H9 (cell line): ENCODE measurements around the gene CLIP1. TPM values are rescaled to one million over a fixed set of nuclear protein-coding genes. Genes with fewer than 3 reads are reported as not detected.
"Not testable (repeated sequence)": the region's sequence is repeated elsewhere in the genome, so short reads cannot be mapped to it uniquely, and the experiment has no call there.

ENCODE experiments used
- DNase-seq: peaks from one replicate; pipeline ENCODE4 v3.0.0-alpha.2; 2017
- H2AFZ ChIP-seq: one replicate; pipeline ENCODE4 v1.6.1; 2013; ENCODE audit warnings: mild to moderate bottlenecking, low read length, control low read depth, moderate library complexity
- H2AK5ac ChIP-seq: 2 replicates; pipeline ENCODE4 v1.6.1; 2013; ENCODE audit warnings: low read length, control low read depth, mixed read lengths; ENCODE audit not compliant: insufficient read length
- H2BK120ac ChIP-seq: one replicate; pipeline ENCODE4 v1.6.1; 2013; ENCODE audit warnings: low read depth, mild to moderate bottlenecking, low read length, control low read depth, inconsistent platforms; ENCODE audit not compliant: poor library complexity, severe bottlenecking
- H2BK12ac ChIP-seq: 2 replicates; pipeline ENCODE4 v1.6.1; 2013; ENCODE audit warnings: low read length, control low read depth, mixed read lengths, low read depth; ENCODE audit not compliant: insufficient read length
- H2BK15ac ChIP-seq: 2 replicates; pipeline ENCODE4 v1.6.1; 2013; ENCODE audit warnings: low read depth, low read length, control low read depth
- H2BK20ac ChIP-seq: one replicate; pipeline ENCODE4 v1.6.1; 2013; ENCODE audit warnings: low read depth, mild to moderate bottlenecking, low read length, control low read depth, inconsistent platforms; ENCODE audit not compliant: poor library complexity, severe bottlenecking
- H2BK5ac ChIP-seq: 2 replicates; pipeline ENCODE4 v1.6.1; 2013; ENCODE audit warnings: low read length, control low read depth, mixed read lengths; ENCODE audit not compliant: insufficient read length
- H3K14ac ChIP-seq: 2 replicates; pipeline ENCODE4 v1.6.1; 2013; ENCODE audit warnings: low read length, control low read depth; ENCODE audit not compliant: insufficient read depth
- H3K18ac ChIP-seq: 2 replicates; pipeline ENCODE4 v1.6.1; 2013; ENCODE audit warnings: low read depth, mild to moderate bottlenecking, mixed read lengths, low read length, control low read depth; ENCODE audit not compliant: insufficient read length
- H3K23ac ChIP-seq: 2 replicates; pipeline ENCODE4 v1.6.1; 2013; ENCODE audit warnings: low read length, control low read depth, mixed read lengths, low read depth; ENCODE audit not compliant: insufficient read length
- H3K23me2 ChIP-seq: 2 replicates; pipeline ENCODE4 v1.6.1; 2013; ENCODE audit warnings: low read depth, mild to moderate bottlenecking, mixed read lengths, low read length, control low read depth; ENCODE audit not compliant: insufficient read length, poor library complexity, severe bottlenecking
- H3K27ac ChIP-seq: 2 replicates; pipeline ENCODE4 v1.5.1; 2013; ENCODE audit warnings: low read length, control low read depth, mixed read lengths, low read depth; ENCODE audit not compliant: insufficient read length
- H3K27me3 ChIP-seq: 2 replicates; pipeline ENCODE4 v1.6.1; 2013; ENCODE audit warnings: low read length, control low read depth, inconsistent platforms; ENCODE audit not compliant: insufficient read depth
- H3K4ac ChIP-seq: 2 replicates; pipeline ENCODE4 v1.6.1; 2013; ENCODE audit warnings: low read depth, mild to moderate bottlenecking, control low read depth, inconsistent platforms, low read length, moderate library complexity
- H3K4me1 ChIP-seq: 2 replicates; pipeline ENCODE4 v1.6.1; 2013; ENCODE audit warnings: low read length, control low read depth, inconsistent platforms; ENCODE audit not compliant: insufficient read depth
- H3K4me2 ChIP-seq: 2 replicates; pipeline ENCODE4 v1.6.1; 2013; ENCODE audit warnings: low read length, control low read depth, mixed read lengths; ENCODE audit not compliant: insufficient read length, insufficient read depth
- H3K56ac ChIP-seq: 2 replicates; pipeline ENCODE4 v1.6.1; 2013; ENCODE audit warnings: low read depth, mild to moderate bottlenecking, mixed read lengths, low read length, control low read depth; ENCODE audit not compliant: insufficient read length
- H3K79me1 ChIP-seq: 2 replicates; pipeline ENCODE4 v1.6.1; 2013; ENCODE audit warnings: low read depth, mild to moderate bottlenecking, moderate library complexity, low read length, control low read depth, inconsistent platforms; ENCODE audit not compliant: insufficient read depth, poor library complexity, severe bottlenecking
- H3K79me2 ChIP-seq: 2 replicates; pipeline ENCODE4 v1.6.1; 2013; ENCODE audit warnings: low read length, control low read depth, inconsistent platforms; ENCODE audit not compliant: insufficient read depth
- H3K9ac ChIP-seq: 2 replicates; pipeline ENCODE4 v1.6.1; 2013; ENCODE audit warnings: low read length, control low read depth, mixed read lengths; ENCODE audit not compliant: insufficient read length; ENCODE audit errors: extremely low read depth
- H3K9me3 ChIP-seq: one replicate; pipeline ENCODE4 v1.6.1; 2013; ENCODE audit warnings: low read depth, low read length, inconsistent platforms; ENCODE audit not compliant: control insufficient read depth
- H3T11ph ChIP-seq: one replicate; pipeline ENCODE4 v1.6.1; 2013; ENCODE audit warnings: mild to moderate bottlenecking, low read length, control low read depth, inconsistent platforms
- H4K20me1 ChIP-seq: one replicate; pipeline ENCODE4 v1.6.1; 2013; ENCODE audit not compliant: control insufficient read depth, insufficient read length, insufficient read depth
- H4K5ac ChIP-seq: 2 replicates; pipeline ENCODE4 v1.6.1; 2013; ENCODE audit warnings: low read depth, mild to moderate bottlenecking, mixed read lengths, low read length, control low read depth; ENCODE audit not compliant: insufficient read length
- H4K8ac ChIP-seq: replicated peaks from 2 replicates; pipeline ENCODE4 v1.6.1; 2013; ENCODE audit warnings: low read length, control low read depth, mixed read lengths, low read depth; ENCODE audit not compliant: insufficient read length
- H4K91ac ChIP-seq: 2 replicates; pipeline ENCODE4 v1.6.1; 2013; ENCODE audit warnings: low read depth, mild to moderate bottlenecking, moderate library complexity, mixed read lengths, low read length, control low read depth; ENCODE audit not compliant: insufficient read length
- H3K27ac Mint-ChIP-seq, 3 experiments: 2 replicates in 2 of 3; 3 replicates in 1 of 3; pipeline ENCODE4 v1.8.0; 2020 to 2021; ENCODE audit warnings: mixed read lengths in 3 of 3, mild to moderate bottlenecking in 1 of 3, moderate library complexity in 1 of 3
- H3K27me3 Mint-ChIP-seq: 2 replicates; pipeline ENCODE4 v1.8.0; 2021; ENCODE audit warnings: low read depth, mild to moderate bottlenecking, moderate library complexity, mixed read lengths
- H3K36me3 Mint-ChIP-seq, 3 experiments: 2 replicates in 2 of 3; 3 replicates in 1 of 3; pipeline ENCODE4 v1.8.0; 2020 to 2021; ENCODE audit warnings: low read depth in 3 of 3, mixed read lengths in 3 of 3; ENCODE audit not compliant: insufficient read depth in 1 of 3
- H3K4me1 Mint-ChIP-seq, 2 experiments: 2 replicates each; pipeline ENCODE4 v1.8.0; 2020; ENCODE audit warnings: mixed read lengths in 2 of 2
- H3K4me3 Mint-ChIP-seq, 2 experiments: 2 replicates in 1 of 2; 3 replicates in 1 of 2; pipeline ENCODE4 v1.8.0; 2020 to 2021; ENCODE audit warnings: mild to moderate bottlenecking in 2 of 2, mixed read lengths in 2 of 2, moderate library complexity in 1 of 2
- H3K9me3 Mint-ChIP-seq, 2 experiments: 2 replicates in 1 of 2; 3 replicates in 1 of 2; pipeline ENCODE4 v1.8.0; 2020; ENCODE audit warnings: mild to moderate bottlenecking in 2 of 2, mixed read lengths in 2 of 2, moderate library complexity in 1 of 2
- WGBS: extraction: QIAGEN DNeasy Blood & Tissue Kit; methylation state at CpG from one replicate; pipeline ENCODE4 v1.1.7; 2013; ENCODE audit warnings: missing lambda C conversion rate, low lambda C conversion rate, mixed read lengths; ENCODE audit not compliant: insufficient read length; ENCODE audit errors: extremely low coverage; 5-methylcytosine and 5-hydroxymethylcytosine counted together
- total RNA-seq: library from RNA; stranded (reverse); gene quantifications from 2 replicates; pipeline ENCODE4 v1.2.1, GENCODE V29; 2021
- TF ChIP-seq, protein P1 (sequence below): fragments of 200-600 bp; sonication (generic); conservative IDR thresholded peaks from 3 replicates; pipeline ENCODE4 v1.8.0; 2021; ENCODE audit warnings: antibody characterized with exemption, mild to moderate bottlenecking

Gene CLIP1
- total RNA-seq, 1 experiment from 2014 or later = 23.6 TPM

DNA sequence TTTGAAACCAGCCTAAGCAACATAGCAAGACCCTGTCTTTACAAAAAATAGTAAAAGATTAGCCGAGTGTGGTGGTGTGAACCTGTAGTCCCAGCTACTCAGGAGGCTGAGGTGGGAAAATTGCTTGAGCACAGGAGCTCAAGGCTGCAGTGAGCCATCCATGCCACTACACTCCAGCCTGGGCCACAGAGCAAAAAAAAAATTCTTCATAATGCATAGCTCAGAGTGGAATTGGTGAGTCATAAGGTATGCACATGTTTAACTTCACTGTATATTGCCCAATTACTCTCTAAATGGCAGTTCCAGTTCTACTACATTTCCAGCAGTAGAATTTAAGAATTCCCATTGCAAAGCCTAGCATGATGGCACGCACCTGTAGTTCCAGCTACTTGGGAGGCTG lies 26.8 kb upstream of the CLIP1 start:
- Histone ChIP-seq H3K79me1 (no peaks in the 10 kb centered on the region), H3K4ac (no peak overlapping the region), H4K8ac (no peak overlapping the region), H3K9ac (no peak overlapping the region), H3K4me1 (no peaks in the 10 kb centered on the region), H3K27me3 (no peaks in the 10 kb centered on the region), H3K27ac (no peak overlapping the region), H3K9me3 (no peaks in the 10 kb centered on the region), H4K20me1 (no peaks in the 10 kb centered on the region), H2BK20ac (no peak overlapping the region), H3K4me2 (no peak overlapping the region), H2AK5ac (no peak overlapping the region), H2BK15ac (no peak overlapping the region), H3K79me2 (no peaks in the 10 kb centered on the region), H4K5ac (no peak overlapping the region), H3K18ac (no peak overlapping the region), H2BK5ac (no peak overlapping the region), H3K23ac (no peak overlapping the region), H3T11ph (no peak overlapping the region), H2BK120ac (no peak overlapping the region), H2BK12ac (no peak overlapping the region), H3K23me2 (no peaks in the 10 kb centered on the region), H3K56ac (no peak overlapping the region), H2AFZ (no peak overlapping the region), H3K14ac (no peak overlapping the region), H4K91ac (no peak overlapping the region)
- no peak overlapping the region for H3K4me3 Mint-ChIP-seq
- H3K9me3 Mint-ChIP-seq = no peaks in the 10 kb centered on the region
- H3K36me3 Mint-ChIP-seq = no peaks in the 10 kb centered on the region
- TF ChIP-seq, protein P1, sequence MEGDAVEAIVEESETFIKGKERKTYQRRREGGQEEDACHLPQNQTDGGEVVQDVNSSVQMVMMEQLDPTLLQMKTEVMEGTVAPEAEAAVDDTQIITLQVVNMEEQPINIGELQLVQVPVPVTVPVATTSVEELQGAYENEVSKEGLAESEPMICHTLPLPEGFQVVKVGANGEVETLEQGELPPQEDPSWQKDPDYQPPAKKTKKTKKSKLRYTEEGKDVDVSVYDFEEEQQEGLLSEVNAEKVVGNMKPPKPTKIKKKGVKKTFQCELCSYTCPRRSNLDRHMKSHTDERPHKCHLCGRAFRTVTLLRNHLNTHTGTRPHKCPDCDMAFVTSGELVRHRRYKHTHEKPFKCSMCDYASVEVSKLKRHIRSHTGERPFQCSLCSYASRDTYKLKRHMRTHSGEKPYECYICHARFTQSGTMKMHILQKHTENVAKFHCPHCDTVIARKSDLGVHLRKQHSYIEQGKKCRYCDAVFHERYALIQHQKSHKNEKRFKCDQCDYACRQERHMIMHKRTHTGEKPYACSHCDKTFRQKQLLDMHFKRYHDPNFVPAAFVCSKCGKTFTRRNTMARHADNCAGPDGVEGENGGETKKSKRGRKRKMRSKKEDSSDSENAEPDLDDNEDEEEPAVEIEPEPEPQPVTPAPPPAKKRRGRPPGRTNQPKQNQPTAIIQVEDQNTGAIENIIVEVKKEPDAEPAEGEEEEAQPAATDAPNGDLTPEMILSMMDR = no peak
- no CpG with 5 or more reads among the region's 2 CpGs for WGBS
- H3K27ac Mint-ChIP-seq = no peak overlapping the region; a peak in 1 of 7 replicates
- H3K4me1 Mint-ChIP-seq = peaks cover 2 to 4% of the 10 kb centered on the region in 2 experiments; a peak in 3 of 4 replicates
- DNase-seq = no peak
- H3K27me3 Mint-ChIP-seq = no peaks in the 10 kb centered on the region

DNA sequence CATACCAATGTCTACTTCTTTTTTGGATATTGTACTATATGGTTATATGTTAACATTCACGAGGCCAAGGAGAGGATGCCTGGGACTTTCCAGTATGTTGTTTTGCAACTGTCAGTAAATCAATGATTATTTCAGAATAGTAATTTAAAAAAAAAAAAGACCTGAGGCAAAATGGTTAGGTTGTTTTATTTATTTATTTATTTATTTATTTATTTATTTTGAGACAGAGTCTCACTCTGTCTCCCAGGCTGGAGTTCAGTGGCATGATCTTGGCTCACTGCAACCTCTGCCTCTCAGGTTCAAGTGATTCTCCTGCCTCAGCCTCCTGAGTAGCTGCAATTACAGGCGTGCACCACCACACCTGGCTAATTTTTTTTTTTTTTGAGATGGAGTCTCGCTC lies 25.4 kb upstream of the CLIP1 start:
- not testable (repeated sequence) for H3K4me1 ChIP-seq, H3K27me3 ChIP-seq, H3K79me2 ChIP-seq, H3K9me3 Mint-ChIP-seq, H2BK15ac ChIP-seq, H3K23me2 ChIP-seq, H3K4me1 Mint-ChIP-seq, H4K8ac ChIP-seq, H3K27me3 Mint-ChIP-seq, H2BK20ac ChIP-seq, H2AFZ ChIP-seq, H2BK120ac ChIP-seq, H3K56ac ChIP-seq, H3K79me1 ChIP-seq, H2AK5ac ChIP-seq, H3K4ac ChIP-seq, H3T11ph ChIP-seq, H3K36me3 Mint-ChIP-seq, DNase-seq, H2BK12ac ChIP-seq, H3K9ac ChIP-seq, H3K27ac ChIP-seq, H3K4me2 ChIP-seq, H4K20me1 ChIP-seq, H4K5ac ChIP-seq, H3K9me3 ChIP-seq, H3K27ac Mint-ChIP-seq, H2BK5ac ChIP-seq, H3K4me3 Mint-ChIP-seq, H3K18ac ChIP-seq, H3K14ac ChIP-seq, H4K91ac ChIP-seq, H3K23ac ChIP-seq
- no CpG with 5 or more reads among the region's 3 CpGs for WGBS
